HFFc6 (cell line): Measurements from ENCODE around the gene PTPRA. TPM values are rescaled to one million over a fixed set of nuclear protein-coding genes. Genes with fewer than 3 reads are reported as not detected.

ENCODE experiments used
- DNase-seq: peaks from one replicate; pipeline ENCODE4 v3.0.0-alpha.2; 2018
- H3K27ac Mint-ChIP-seq: 2 replicates; pipeline ENCODE4 v1.8.0; 2020; ENCODE audit warnings: mild to moderate bottlenecking, mixed read lengths
- H3K27me3 Mint-ChIP-seq: 2 replicates; pipeline ENCODE4 v1.8.0; 2021; ENCODE audit warnings: mild to moderate bottlenecking, moderate library complexity, mixed read lengths; ENCODE audit not compliant: insufficient read depth
- H3K36me3 Mint-ChIP-seq: 2 replicates; pipeline ENCODE4 v1.8.0; 2021; ENCODE audit warnings: low read depth, mixed read lengths
- H3K4me1 Mint-ChIP-seq: 2 replicates; pipeline ENCODE4 v1.8.0; 2020; ENCODE audit warnings: low read depth, mixed read lengths
- H3K4me3 Mint-ChIP-seq: 2 replicates; pipeline ENCODE4 v1.8.0; 2020; ENCODE audit warnings: mild to moderate bottlenecking, moderate library complexity, mixed read lengths
- H3K9me3 Mint-ChIP-seq: 2 replicates; pipeline ENCODE4 v1.8.0; 2020; ENCODE audit warnings: mild to moderate bottlenecking, mixed read lengths
- CTCF ChIP-seq: fragments of 200-600 bp; sonication (generic); IDR thresholded peaks from 2 replicates; pipeline ENCODE4 v1.5.0; 2021; ENCODE audit warnings: antibody characterized with exemption, mild to moderate bottlenecking
- total RNA-seq, 6 experiments: library from RNA; stranded (reverse); fragmentation: NEBNext Ultra II Directional; extraction: Animal tissue kit (Norgen Biotek cat#: 25700); gene quantifications; 2 replicates in 1 of 6; 3 replicates in 5 of 6; pipeline ENCODE4 v1.2.3, GENCODE V29; 2021

Gene PTPRA
- total RNA-seq, 6 experiments from 2014 or later, result 44.3 to 54.4 (median 48.7) TPM

DNA sequence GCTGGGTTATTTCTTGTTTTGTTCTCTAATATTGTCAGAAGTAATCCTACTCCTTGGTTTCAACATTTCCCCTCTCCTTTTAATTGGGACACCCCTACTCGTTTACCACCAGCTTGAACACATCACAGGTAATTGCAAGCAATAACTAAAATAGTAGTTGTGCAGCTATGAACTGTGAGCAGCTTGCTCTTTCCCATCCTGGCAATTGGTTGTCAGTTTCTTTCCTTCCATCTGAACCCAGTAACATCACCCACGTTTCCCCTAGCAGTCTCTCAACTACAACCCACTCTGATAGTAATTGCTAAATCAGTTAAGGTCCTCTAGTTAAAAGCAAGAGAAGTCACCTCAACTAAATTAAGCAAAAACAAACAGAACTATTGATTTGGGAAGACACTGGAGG is 122.5 kb downstream of the PTPRA start:
- no peaks in the 10 kb centered on the region for H3K9me3 Mint-ChIP-seq
- no peaks in the 10 kb centered on the region for H3K4me1 Mint-ChIP-seq
- TF ChIP-seq CTCF, result no peak
- no peaks in the 10 kb centered on the region for H3K27me3 Mint-ChIP-seq
- no peak overlapping the region for H3K4me3 Mint-ChIP-seq
- no peak for DNase-seq
- peaks cover 11% of the 10 kb centered on the region; the same call in 1 of the 2 replicates for H3K36me3 Mint-ChIP-seq
- H3K27ac Mint-ChIP-seq, result no peak overlapping the region

DNA sequence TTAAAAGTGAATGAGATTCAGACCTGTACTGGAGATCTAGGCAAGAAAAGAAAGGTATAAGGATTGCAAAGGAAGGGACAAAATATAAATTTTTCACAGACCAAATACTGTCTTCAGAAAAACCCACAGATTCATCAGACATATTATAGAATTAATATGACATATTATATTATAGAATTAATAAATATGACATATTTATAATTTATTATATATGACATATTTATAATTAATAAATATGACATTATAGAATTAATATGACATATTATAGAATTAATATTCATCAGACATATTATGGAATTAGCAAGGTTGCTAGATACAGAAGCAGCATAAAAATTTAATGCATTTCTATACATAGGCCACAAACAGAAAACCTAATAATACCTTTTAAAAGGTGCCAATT is 125.4 kb downstream of the PTPRA start:
- no peak overlapping the region for H3K27ac Mint-ChIP-seq
- H3K27me3 Mint-ChIP-seq, result no peaks in the 10 kb centered on the region; the same call in 1 of the 2 replicates
- no peaks in the 10 kb centered on the region for H3K4me1 Mint-ChIP-seq
- H3K4me3 Mint-ChIP-seq, result no peak overlapping the region
- no peak for TF ChIP-seq CTCF
- no peak for DNase-seq
- no peaks in the 10 kb centered on the region for H3K9me3 Mint-ChIP-seq
- peaks cover 5% of the 10 kb centered on the region; the same call in 1 of the 2 replicates for H3K36me3 Mint-ChIP-seq

DNA sequence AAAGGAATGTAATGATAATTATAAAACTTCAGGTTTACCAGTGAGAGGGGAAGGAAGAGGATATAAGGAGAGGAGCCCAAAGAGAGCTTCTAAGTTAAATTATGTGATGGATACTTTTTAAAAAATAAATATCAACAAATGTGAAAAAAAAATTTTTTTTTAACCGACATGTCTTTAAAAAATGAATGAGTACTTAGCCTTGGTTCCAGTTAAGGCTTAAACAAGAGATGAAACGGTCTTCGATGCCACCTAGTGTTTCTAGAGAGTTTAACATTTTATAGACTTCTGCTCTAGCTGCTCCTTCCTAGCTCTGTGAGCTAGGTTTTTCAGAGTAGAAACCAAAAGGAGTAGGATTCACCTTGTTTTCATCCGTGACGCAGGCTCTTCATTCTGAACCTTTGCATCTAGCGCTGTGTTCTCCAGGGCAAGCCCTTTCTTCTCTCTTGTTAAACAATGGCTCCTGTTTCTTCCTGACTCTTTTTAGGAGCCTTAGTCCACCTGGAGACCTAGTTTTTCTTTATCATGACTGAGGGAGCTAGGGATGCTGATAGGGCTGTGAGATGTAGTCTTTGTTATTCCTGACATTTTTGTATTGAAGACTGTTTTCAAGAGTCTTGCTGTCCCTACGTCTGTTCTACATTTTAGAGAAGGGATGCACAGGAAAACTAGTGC is 127.7 kb downstream of the PTPRA start:
- H3K27me3 Mint-ChIP-seq, result no peaks in the 10 kb centered on the region; the same call in 1 of the 2 replicates
- no peaks in the 10 kb centered on the region for H3K9me3 Mint-ChIP-seq
- no peak overlapping the region for H3K4me3 Mint-ChIP-seq
- peaks cover 5% of the 10 kb centered on the region; the same call in 1 of the 2 replicates for H3K36me3 Mint-ChIP-seq
- no peak overlapping the region for H3K27ac Mint-ChIP-seq
- peak; percentile 66 for DNase-seq
- peak; percentile 80 for TF ChIP-seq CTCF
- no peaks in the 10 kb centered on the region for H3K4me1 Mint-ChIP-seq

- no peaks in the 10 kb centered on the region for H3K9me3 Mint-ChIP-seq
- H3K36me3 Mint-ChIP-seq, result peaks cover 15% of the 10 kb centered on the region
- H3K4me1 Mint-ChIP-seq, result no peaks in the 10 kb centered on the region
- H3K27ac Mint-ChIP-seq, result no peak overlapping the region
- DNase-seq, result no peak
- H3K4me3 Mint-ChIP-seq, result no peak overlapping the region
- no peaks in the 10 kb centered on the region; the same call in 1 of the 2 replicates for H3K27me3 Mint-ChIP-seq
- TF ChIP-seq CTCF, result no peak
Measured at GRCh38 chr20:3003416-3003815, 130.1 kb downstream of the PTPRA start.

DNA sequence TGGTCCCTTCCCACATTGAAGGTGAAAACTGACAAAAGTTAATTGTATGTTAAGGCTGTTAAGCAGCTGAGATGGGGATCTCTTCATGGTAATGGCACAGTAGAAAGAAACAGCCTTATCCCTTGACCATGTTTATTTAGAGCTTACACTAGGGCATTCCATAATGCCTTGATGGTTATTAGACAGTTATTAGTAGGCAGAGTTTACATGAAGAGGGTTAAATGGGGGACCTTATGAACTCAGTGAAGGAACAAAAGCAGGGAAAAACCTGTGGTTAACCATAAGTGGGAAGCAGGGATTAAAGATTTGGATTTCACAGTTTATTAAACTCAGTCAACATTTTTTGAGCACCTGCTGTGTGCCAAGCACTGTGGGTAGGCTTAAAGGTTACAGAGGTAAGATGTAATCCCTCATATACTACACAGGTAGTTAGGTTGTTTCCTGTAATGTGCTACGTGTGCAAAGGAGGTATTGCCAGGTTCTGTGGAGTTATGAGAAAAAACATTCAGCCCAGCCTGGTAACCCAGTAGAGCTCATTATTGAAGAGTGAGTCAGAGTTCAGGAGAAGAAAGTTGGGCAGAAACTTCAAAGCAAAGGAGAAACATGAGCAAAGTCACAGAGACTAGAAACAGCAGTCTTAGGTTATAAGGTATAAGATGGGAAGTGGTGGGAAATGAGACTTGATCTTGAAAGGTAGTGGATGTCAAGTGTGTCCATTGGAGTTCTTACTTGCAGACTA is 137.9 kb downstream of the PTPRA start:
- Mint-ChIP-seq H3K36me3 (peaks cover 26% of the 10 kb centered on the region), H3K4me1 (peaks cover 18% of the 10 kb centered on the region), H3K4me3 (no peak overlapping the region), H3K27ac (peak overlapping the region; percentile 58), H3K9me3 (no peaks in the 10 kb centered on the region), H3K27me3 (peaks cover 2% of the 10 kb centered on the region; the same call in 1 of the 2 replicates)
- no peak for TF ChIP-seq CTCF
- DNase-seq, result peak; percentile 60
